Bone marrow (tissue), 2 donors: Measurements from ENCODE around the gene CDK14.

Source experiments
- DNase-seq, 2 donors: peaks; one replicate each; lab custom pipeline; 2025; lab: John Stamatoyannopoulos, UW

CDK14 gene

DNA sequence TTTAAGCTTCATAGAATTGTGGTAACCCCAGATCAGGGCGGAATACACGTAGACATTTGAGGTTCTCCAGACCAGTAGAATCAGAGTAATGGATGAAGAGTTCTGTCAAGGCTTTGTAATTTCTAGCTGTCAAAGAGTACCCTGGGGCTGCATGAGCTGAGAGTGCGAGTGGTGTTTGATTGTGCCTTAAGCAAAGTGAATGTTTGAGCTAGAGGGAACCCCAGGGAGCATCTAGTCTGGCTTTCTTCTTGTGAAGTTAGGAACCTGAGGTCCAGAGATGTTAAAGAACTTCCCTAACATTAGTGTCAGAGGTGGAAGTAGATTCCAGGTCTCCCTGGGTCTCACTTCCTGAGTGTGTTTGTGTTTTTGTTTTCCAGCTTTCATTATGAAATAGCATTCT, 455.8 kb downstream of the CDK14 start:
- DNase-seq: no peak

DNA sequence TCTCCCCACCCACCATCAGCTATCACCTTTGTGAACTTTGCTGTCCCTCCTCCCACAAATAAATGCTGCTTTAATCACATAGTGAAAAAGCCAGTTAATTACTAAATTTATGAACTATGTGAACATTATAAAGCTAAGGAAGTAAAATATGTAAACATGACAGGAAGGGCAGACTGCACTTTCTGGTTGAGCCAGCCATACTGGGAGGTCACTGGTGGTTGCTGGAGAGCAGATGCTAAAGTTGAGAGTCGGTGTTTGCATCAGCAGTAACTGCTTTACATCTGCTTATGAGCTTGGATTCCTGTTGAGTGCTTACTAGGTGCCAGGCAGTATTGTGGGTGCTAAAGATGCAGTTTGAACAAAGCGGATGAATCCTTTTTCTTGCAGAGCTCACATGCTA, 458.3 kb downstream of the CDK14 start:
- no peak for DNase-seq

DNA sequence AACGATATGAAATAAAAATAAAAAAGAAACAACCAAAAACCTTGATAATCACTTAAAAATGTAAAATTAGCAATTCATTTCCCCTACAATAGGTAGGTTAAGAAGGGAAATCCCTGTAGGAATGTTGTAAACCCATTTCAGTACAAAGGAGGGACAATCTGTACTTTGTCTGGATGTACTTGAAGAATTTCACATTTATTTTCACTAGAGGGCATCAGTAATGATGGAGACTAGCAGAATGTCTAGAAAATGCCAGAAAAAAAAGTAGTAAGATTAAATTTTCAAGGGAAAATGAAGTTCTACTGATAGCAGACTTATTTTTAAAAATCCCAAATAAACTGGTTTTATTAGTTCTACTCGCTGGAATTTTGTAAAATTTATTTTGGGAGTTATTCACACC, 459.1 kb downstream of the CDK14 start:
- no peak for DNase-seq

DNA sequence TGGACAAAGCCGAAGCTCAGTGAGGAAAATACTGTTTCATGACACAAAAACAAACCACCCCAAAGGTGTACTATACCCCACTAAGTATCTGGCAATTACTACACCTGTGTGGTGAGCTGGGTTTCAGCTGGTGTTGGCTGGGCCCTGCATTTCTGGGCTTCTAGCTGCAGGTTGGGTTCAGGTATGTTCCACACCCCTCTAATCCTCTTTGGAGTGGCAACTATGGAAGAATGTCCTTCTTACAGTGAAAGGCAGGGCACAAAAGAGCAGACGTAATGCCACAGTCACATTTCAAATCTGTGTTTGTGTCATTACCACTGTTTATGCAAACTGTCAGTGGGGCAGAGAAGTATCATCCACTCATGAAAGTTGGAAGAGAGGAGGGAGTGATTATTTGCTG, 466.6 kb downstream of the CDK14 start:
- DNase-seq: no peak

DNA sequence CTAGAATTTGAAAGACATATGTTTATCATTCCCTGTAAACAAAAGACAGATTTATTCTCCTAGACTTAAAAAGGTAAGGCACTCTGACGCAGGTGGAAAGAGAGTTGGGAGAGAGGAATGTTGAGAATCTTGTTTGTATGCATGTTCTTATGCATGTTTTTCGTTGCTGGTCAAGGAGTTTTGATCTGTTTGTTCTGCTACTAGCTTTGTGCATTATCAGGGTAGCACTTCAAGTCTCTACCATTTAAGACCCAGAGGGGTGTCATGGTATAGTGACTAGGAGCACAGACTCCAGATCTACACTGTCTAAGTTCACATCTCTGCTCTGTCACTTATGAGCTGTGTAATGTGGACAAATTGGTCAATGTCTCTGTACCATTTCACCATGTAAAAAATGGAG, 467.9 kb downstream of the CDK14 start:
- no peak for DNase-seq

DNA sequence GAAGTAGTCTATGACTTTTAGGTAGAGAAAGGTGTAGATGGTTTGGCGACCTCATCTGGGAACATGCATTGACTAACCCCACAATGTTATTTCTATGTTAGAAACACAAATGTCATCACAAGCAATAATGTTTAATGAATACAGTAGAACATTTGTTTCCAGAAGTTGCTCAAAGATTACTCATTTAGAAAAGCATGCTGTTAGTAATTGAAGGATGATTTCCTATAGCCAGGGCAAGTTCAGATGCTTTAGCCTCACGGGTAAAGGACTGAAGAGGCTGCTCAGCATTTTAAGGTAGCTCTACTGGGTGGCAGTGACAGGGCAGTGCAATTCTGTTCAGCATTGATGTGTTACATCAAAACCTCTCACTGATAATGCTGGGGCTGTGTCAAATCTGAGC, 468.8 kb downstream of the CDK14 start:
- no peak for DNase-seq

DNA sequence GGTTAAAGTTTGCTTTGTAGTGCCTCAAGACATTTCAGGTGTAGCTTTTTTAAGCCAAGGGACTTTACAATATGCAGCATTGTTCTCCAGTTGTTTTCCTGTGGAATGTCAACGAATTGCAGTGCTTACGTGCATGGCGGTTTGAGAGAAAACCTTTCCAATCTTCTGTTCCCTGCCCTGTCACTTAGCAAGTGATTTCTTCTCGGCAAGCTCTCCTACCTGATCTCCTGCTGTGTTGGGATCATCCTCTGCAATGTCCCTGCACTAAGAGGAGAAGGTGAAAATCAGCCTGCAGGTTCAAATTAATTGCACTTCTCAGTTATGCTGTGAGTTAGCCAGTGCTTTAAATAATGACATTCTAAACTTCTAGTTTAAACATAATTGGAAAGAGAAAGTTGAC, 470.5 kb downstream of the CDK14 start:
- no peak for DNase-seq

DNA sequence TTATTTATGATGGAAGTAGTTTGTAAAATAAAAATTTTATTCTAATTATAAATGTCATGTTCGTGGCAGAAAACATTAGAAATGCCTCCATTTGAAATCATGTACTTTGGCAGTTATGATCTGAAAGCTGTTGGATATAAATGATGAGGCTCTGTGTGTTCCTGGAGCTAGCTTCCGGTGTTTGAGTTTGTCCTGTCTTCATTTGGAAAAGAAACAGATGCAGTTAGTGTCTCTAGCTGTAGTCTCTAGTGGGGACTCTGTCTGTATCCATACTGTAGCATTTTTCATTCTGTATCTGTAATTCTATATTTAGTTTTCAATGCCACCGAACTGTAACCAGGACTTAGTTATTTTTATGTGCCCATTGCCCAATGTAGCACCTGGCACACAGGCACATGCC, 471.1 kb downstream of the CDK14 start:
- DNase-seq: no peak

DNA sequence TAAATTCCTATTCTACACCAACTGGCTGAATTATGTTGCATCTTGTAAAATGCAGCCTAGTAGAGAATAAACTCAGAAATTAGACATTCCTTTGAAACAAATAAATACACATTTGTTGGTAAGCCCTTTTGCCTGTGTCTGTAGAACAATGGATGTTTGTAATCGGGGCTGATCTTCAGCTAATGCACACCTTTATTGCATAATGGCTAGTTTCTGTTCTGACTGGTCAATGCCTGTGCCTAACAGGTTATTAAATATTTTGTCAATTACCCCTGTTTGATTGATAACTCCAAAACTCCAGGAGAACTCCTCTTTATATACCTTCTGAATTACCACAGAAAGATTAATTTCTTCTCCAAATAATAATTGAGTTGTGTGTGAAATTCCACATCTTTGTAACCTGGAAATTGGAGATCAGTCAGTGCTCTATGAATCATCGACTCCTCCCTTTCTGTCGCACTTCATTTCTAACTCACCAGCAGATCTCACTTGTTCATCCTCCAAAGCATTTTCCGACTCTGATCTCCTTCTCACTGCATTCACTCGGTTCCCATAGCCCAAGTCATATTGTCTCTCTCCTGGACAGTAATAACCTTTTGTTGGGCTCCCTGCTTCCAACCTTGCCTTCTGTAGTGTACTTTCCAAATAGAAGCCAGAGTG, 472.1 kb downstream of the CDK14 start:
- no peak for DNase-seq

DNA sequence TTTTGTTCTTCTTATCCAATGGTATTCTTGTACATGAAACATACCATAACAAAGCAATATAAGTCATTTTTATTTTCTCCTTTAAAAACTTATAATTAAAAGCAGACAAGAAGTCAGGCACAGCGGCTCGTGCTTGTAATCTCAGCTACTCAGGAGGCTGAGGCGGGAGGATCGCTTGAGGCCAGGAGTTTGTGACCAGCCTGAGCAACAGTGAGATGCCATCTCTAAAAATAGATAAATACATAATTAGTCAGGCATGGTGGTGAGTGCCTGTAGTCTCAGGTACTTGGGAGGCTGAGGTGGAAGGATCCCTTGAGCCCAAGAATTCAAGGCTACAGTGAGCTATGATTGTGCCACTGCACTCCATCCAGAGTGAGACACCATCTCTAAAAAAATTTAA, 473.0 kb downstream of the CDK14 start:
- DNase-seq: no peak

DNA sequence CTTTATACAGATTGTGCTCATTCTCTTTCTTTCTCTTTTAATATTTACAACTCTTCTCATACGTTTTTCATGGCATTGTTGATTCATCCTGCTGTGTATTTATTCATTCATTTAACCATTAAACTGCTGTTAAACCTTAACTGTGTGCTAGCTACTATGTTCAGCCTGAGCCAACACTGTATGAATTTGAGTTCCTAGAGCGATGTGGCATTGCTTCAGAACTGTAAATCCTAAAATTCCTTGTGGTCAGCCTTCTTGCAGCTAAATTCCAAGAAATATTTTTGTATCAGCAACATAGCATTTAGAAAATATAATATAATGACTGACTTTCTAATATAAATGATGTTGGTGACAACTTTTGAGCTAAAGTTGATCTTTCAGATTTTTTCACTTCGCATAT, 483.4 kb downstream of the CDK14 start:
- no peak for DNase-seq

DNA sequence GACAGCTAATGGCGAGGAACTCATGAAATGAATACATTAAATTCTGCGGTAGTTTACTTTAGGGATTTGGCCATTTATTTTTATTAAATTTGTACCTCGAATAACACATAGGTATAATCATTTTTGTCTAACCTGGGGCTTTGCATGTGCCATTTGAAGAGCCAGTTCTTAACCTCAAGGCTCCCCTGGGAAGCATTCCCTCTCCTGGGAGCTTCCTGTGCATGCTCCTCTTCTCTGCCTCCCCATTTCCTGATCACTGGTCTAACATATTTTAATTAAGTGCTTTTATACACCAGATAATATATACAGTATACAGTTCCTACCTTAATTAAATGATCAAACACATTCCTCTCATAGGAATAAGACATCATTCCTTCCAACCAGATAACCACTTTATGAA, 484.2 kb downstream of the CDK14 start:
- DNase-seq: no peak

DNA sequence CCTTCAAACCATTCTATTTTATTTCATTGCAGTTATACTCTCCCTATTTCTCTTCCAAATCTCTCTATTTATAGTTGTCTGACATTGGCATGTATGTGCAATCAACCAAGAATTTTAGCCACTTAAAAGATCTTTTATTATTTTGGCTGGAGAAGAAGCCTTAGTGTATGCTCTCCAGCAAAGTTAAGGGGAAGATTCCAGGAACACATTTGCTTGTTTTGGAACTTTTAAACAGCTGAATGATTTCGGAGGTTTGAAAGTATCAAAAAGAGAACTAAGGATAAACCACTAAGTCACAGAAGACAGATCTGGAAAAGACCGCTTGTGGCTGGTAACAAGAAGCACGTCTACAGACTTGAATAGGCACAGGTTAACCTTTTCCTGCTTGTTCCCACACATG, 485.9 kb downstream of the CDK14 start:
- no peak for DNase-seq

DNA sequence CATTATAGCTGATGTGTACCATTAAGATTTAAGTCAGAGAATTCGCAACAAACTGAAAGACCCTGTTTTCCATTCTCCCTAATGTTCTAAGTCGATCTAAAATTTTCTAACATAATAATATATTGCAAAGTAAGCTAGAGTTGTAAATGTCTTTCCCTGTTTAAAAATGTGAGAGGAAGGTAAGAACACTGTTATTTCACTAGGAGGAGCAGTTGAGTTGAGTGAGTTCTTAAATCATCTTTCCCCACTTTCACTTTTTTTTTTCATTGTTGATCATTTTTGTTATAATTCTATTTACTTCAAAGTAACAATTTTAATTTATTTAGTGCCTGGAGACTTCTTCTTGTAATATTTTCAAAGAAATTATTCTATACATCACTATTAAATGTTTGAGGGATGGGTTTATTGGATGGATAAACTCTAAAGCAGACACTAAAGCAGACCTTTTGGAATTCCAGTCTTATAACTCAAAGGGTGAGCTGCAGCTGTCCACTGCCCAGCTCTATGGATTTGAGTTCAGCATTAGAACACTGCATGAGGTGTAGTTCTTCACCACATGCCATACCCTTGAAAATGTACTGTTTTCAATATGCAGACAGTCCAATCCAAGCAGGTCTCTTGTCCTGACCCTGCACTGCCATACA, 486.9 kb downstream of the CDK14 start:
- peak in 1 of 2 donors; percentile 4 for DNase-seq

DNA sequence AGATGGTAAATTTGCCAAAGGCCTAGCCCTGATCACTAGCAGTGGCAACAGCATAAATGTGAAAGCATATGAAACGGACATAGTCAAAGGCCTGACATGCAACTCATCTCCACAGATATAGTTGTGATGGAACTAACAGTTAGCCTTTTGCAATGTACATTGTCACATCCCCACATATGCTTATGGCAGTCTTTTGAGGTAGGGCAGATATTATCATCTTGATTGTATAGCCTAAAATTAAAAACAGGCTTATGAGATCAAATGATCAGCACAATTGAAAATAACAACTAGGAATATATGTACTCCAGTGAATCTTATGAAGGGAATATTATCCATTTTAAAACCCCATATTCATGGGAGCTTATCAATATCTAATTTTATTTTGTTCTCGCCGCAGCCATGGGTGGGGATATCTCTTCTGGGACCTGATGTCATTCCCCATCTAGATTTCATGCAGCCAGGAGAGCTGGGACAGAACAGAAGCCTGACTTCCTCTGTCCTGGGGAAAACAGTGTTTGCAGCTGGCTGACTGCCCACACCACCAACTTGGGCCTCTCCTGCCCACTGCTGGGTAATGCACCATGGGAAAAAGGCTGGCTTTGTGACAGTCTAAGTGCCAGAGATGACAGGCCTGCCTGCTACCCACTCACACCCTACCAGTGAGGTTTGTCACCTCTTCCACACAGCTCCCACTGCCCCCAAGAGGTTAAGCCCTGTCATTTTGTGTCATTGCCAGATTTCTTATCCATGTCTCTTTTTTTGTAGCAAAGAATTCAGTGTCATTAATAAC, 487.9 kb downstream of the CDK14 start:
- DNase-seq: no peak

DNA sequence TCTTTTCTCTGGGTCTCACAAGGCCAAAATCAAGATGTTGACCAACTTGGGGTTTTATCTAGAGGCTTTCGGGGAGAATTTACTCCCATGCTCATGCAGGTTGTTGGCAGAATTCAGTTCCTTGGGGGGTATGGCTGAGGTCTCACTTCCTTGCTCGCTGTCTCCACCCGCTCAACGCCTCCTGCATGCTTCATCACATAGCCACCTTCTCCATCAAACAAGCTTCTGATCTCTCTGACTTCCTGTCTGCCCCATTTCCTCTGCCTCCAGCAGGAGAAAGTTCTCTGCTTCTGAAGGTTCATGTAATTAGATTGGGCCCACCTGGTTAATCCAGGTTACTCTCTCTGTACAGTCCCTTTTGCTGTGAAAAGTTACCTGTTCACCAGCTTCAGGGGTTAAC, 489.1 kb downstream of the CDK14 start:
- DNase-seq: no peak

DNA sequence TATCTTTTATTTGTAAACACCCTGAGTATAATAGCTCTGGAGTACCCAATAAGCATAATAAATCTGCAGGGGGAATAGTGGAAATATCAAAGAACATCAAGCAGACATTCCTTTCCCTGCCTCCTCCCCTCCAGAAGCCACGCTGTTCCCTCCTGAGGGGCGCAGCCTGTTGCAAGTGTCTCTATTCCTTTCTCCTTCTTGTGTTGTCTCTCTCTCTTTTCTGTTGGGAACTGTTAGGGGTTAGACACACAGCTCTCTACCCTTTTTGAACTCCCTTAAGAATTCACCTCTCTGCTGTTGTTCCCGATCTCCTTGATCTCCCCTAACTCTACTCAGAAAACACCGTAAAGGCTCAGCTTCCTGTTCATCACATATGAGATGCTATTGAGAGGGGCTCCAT, 490.1 kb downstream of the CDK14 start:
- no peak for DNase-seq

DNA sequence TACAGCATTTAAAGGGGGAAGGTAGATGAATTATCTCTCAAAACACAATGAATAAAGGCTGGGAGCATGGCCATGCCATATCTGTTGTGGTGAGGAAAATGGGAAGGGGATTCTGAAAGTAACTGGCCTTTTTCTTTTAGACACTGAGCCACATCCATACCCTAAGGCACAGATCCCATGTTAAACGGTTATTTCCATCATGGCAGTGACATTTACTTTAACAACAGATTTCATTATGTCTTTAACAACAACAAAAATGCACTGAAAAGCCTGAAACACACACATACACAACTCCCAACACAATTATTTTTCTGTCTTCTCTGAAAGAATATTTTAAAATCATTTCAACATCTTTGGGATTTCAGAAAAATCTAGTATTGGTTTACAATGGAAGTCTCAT, 492.0 kb downstream of the CDK14 start:
- no peak for DNase-seq

DNA sequence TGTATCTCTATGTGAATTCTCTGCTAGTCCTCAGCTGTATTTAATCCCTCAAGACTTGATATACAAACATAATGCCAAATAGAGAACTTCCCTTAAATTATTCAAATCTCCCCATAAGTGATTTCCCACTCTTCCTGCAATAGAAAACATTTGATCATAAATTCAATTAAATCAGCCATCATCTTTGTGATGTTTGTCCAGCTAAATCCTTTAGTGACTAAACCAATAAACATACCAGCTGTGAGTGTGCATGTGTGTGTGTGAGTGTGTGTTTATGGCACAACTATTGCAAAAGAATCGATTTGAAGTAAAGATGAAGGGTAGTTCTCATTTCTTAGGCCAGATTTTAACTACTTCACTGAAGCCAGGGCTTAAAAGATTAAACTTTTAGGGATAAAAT, 492.6 kb downstream of the CDK14 start:
- DNase-seq: no peak

DNA sequence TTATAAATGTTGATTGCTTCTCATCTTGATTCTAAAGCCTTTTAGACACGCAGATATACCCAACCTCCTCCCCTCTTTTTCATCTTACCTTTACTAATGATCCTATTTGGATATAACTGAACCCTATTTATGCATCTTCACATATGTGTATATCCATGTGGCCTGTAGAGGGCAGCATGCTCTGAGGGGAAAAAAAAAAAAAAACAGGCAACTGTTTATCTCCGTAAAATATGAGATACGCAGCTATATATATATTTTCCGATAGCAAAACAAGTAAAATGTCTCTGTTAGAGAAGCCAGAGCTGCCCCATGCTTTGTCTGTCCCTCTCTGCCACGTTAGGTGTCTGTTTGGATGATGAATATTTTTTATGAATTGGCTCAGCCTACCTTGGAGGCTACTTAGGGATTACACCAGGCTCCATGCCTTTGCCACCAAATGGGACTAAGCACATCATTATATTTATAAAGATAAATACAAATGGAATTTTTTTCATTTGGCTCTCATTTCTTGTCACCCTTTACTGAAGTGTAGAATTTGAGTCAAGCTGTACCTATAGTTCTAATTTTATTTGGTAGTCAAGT, 493.4 kb downstream of the CDK14 start:
- DNase-seq: no peak

DNA sequence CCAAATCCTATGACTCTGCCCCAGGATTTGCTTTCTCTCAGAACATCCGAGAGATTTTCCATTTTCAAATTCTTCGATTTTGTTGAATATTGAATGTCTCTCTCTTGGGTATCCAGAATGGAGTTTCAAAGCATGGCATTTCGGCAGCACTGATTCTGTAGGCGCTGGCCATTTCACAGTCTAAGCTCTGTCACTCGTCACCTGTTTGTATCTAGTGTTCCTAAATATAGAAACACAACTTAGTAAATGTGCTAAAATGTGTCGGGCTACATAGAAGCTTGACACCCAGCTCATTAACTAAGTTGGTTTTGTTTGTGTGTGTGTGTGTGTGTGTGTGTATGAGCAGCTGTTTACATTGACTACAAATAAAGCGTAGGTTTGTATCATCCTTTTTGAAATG, 494.6 kb downstream of the CDK14 start:
- DNase-seq: no peak

DNA sequence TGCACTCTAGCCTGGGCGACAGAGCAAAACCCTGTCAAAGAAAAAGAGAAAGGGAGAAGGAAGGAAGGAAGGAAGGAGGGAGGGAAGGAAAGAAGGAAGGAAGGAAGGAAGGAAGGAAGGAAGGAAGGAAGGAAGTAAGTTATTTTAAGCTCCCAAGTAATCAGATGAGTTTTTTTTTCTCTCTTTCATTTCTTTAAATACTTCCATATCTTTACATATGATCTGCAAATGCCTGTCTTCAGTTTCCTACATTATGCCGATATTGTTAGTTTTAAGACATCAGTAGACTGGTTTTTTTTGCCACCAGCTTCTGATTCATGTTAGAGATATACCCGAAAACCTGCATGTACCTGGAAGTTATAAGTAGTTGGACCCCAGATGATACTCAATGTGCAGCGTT, 495.5 kb downstream of the CDK14 start:
- DNase-seq: no peak

DNA sequence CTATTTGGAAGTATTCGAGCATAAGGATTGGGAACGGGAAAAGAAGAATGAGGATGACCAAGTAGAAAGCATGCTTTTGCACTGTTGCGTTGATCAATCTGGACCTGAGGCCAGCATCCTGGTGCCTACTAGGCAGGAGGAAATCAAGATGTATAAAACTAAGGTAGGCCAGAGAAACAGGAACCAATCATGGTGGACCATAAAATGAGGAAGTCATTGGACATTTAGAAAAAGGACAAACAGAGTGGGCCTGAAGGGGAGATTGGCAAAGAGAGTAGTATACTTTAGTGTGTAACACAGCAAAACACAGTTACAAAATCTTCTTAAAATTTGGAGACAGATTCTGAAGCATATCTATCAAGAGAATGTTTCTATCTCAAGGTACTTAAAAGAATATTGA, 497.1 kb downstream of the CDK14 start:
- no peak for DNase-seq
